KMS-11 (cell line): Measurements from ENCODE around the gene CSF1R.

ENCODE experiments used
- H2AFZ ChIP-seq: fragments of 200-600 bp; sonication (generic); 2 replicates; pipeline ENCODE4 v1.6.1; 2016; ENCODE audit warnings: antibody characterized with exemption, mixed run types, low read depth
- H3K27ac ChIP-seq: fragments of 200-600 bp; sonication (generic); 2 replicates; pipeline ENCODE4 v1.6.1; 2016; ENCODE audit warnings: mild to moderate bottlenecking, mixed run types
- H3K27me3 ChIP-seq: fragments of 200-600 bp; sonication (generic); 2 replicates; pipeline ENCODE4 v1.6.1; 2017; ENCODE audit warnings: mild to moderate bottlenecking, low read depth, mixed run types, moderate library complexity; ENCODE audit not compliant: insufficient read depth
- H3K36me3 ChIP-seq: fragments of 200-600 bp; sonication (generic); 2 replicates; pipeline ENCODE4 v1.6.1; 2017; ENCODE audit warnings: mild to moderate bottlenecking, mixed run types; ENCODE audit not compliant: insufficient read depth
- H3K4me1 ChIP-seq: fragments of 200-600 bp; sonication (generic); 2 replicates; pipeline ENCODE4 v1.6.1; 2016; ENCODE audit warnings: mild to moderate bottlenecking, low read depth, mixed run types; ENCODE audit not compliant: poor library complexity, severe bottlenecking
- H3K4me2 ChIP-seq: fragments of 200-600 bp; sonication (generic); 2 replicates; pipeline ENCODE4 v1.7.0; 2016; ENCODE audit warnings: mild to moderate bottlenecking, mixed run types
- H3K4me3 ChIP-seq: fragments of 200-600 bp; sonication (generic); IDR thresholded peaks from 2 replicates; pipeline ENCODE4 v1.6.1; 2017; ENCODE audit warnings: low read depth, low read length, mixed read lengths; ENCODE audit not compliant: insufficient read depth
- H3K79me2 ChIP-seq: fragments of 200-600 bp; sonication (generic); 2 replicates; pipeline ENCODE4 v1.6.1; 2016; ENCODE audit warnings: low read depth, mixed run types; ENCODE audit not compliant: insufficient read depth
- H3K9ac ChIP-seq: fragments of 200-600 bp; sonication (generic); 2 replicates; pipeline ENCODE4 v1.6.1; 2016; ENCODE audit warnings: mild to moderate bottlenecking, mixed run types
- H4K20me1 ChIP-seq: fragments of 200-600 bp; sonication (generic); 2 replicates; pipeline ENCODE4 v1.6.1; 2016; ENCODE audit warnings: mild to moderate bottlenecking, mixed run types; ENCODE audit not compliant: insufficient read depth
- TF ChIP-seq, protein P1 (sequence below): fragments of 200-600 bp; sonication (generic); conservative IDR thresholded peaks from 2 replicates; pipeline ENCODE4 v1.6.1; 2017; ENCODE audit warnings: low read depth, mild to moderate bottlenecking, antibody characterized with exemption, low read length, moderate library complexity, mixed read lengths

The CSF1R gene

DNA sequence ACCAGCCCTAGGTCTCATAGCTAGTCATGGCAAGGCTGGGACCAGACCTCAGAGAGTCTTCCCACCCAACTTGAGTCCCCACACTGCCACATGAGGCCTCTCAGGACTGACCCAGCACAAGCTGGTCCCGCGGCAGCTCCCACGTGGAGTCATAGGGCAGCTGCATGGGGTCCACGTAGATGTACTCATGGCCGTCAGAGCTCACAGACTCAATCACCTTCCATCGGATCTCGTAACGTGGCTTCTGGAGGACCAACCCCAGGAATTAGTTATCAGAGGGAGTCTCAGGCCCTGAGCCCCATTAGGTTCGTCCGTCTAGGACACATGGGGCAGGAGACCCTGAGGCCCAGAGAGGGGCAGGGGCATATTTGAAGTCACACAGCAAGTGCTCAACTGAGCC lies 39.0 kb upstream of the CSF1R start:
- Histone ChIP-seq H4K20me1 (no peaks in the 10 kb centered on the region), H3K9ac (no peak overlapping the region), H3K4me1 (peaks cover 5% of the 10 kb centered on the region), H3K27ac (no peak overlapping the region), H3K4me2 (no peak overlapping the region), H2AFZ (no peak overlapping the region), H3K79me2 (no peaks in the 10 kb centered on the region), H3K36me3 (no peaks in the 10 kb centered on the region), H3K4me3 (no peak overlapping the region), H3K27me3 (no peaks in the 10 kb centered on the region)
- TF ChIP-seq, protein P1, sequence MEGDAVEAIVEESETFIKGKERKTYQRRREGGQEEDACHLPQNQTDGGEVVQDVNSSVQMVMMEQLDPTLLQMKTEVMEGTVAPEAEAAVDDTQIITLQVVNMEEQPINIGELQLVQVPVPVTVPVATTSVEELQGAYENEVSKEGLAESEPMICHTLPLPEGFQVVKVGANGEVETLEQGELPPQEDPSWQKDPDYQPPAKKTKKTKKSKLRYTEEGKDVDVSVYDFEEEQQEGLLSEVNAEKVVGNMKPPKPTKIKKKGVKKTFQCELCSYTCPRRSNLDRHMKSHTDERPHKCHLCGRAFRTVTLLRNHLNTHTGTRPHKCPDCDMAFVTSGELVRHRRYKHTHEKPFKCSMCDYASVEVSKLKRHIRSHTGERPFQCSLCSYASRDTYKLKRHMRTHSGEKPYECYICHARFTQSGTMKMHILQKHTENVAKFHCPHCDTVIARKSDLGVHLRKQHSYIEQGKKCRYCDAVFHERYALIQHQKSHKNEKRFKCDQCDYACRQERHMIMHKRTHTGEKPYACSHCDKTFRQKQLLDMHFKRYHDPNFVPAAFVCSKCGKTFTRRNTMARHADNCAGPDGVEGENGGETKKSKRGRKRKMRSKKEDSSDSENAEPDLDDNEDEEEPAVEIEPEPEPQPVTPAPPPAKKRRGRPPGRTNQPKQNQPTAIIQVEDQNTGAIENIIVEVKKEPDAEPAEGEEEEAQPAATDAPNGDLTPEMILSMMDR: no peak

DNA sequence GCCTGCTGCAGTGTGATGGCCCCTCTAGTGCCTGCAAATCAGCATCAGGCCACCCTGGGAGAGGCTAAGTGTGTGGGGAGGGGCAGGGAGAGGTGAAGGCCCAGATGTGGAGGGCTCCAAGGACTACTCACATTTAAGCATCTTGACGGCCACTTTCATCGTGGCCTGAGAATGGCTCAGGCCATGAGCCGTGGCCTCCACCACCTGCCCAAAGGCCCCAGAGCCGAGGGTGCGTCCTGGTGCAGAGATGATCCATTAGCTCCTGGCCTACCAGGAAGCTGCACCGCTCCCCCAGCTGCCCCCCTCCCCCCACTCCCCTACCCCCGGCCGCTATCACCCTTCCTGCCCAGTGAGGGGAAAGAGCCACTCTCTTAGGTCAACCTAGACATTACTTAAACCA lies 38.2 kb upstream of the CSF1R start:
- no peak overlapping the region for H3K4me2 ChIP-seq
- H3K79me2 ChIP-seq: no peaks in the 10 kb centered on the region
- peaks cover 5% of the 10 kb centered on the region for H3K4me1 ChIP-seq
- no peak overlapping the region for H3K4me3 ChIP-seq
- no peaks in the 10 kb centered on the region for H4K20me1 ChIP-seq
- no peaks in the 10 kb centered on the region for H3K27me3 ChIP-seq
- H2AFZ ChIP-seq: no peak overlapping the region
- no peaks in the 10 kb centered on the region for H3K36me3 ChIP-seq
- TF ChIP-seq, protein P1: no peak
- no peak overlapping the region for H3K27ac ChIP-seq
- no peak overlapping the region for H3K9ac ChIP-seq

DNA sequence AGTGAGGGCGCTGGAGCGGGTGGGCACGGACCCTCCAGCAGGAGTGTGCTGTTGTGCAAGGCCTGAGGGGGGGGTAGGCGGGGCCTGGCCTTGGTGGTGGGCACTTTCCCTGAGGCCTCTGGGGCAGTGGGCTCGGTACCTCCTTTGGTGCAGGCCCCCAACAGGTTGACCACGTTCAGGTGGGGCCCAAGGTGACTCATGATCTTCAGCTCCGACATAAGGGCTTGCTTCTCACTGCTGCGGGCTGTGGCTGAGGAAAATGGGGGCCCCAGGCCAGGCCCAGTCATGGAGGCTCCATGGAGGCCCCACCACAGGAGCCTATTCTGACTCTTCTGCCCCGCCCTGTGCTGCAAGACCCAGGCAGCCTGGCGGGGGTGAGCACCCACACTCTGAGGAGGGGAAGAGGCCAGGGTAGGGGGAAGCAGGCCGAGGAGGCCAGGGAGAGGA lies 37.8 kb upstream of the CSF1R start:
- Histone ChIP-seq H2AFZ (no peak overlapping the region), H3K27ac (no peak overlapping the region), H3K4me3 (no peak overlapping the region), H3K27me3 (no peaks in the 10 kb centered on the region), H3K4me2 (no peak overlapping the region), H3K79me2 (no peaks in the 10 kb centered on the region), H3K36me3 (no peaks in the 10 kb centered on the region), H4K20me1 (no peaks in the 10 kb centered on the region), H3K4me1 (peaks cover 5% of the 10 kb centered on the region), H3K9ac (no peak overlapping the region)
- TF ChIP-seq, protein P1: no peak

DNA sequence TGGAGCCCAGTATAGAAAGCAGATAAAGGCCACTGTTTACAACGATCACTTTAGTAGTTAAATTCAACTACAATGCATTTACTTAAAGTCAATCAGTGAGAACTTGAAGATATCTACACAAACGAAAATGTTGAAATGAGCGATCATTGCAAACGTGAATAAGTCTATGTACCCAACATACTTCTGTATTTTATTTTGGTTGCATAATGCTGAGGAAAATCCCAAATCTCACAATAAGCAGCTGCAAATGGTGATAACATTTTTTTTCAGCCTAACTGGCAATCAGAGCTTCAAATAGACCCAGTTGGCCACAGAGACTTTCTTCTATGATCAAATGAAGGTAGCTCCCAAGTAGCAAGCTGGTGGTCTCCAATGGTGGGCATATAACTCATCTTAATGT lies 37.2 kb upstream of the CSF1R start:
- TF ChIP-seq, protein P1: no peak
- H3K9ac ChIP-seq: no peak overlapping the region
- H3K79me2 ChIP-seq: no peaks in the 10 kb centered on the region
- H3K4me2 ChIP-seq: no peak overlapping the region
- no peaks in the 10 kb centered on the region for H3K36me3 ChIP-seq
- H3K4me3 ChIP-seq: no peak overlapping the region
- H2AFZ ChIP-seq: no peak overlapping the region
- H3K27me3 ChIP-seq: no peaks in the 10 kb centered on the region
- no peaks in the 10 kb centered on the region for H4K20me1 ChIP-seq
- peaks cover 5% of the 10 kb centered on the region for H3K4me1 ChIP-seq
- no peak overlapping the region for H3K27ac ChIP-seq
